WTC11 (cell line): ENCODE results near the gene FHIT. TPM values are rescaled to one million over a fixed set of nuclear protein-coding genes. Genes with fewer than 3 reads are reported as not detected.

Experiments used
- ATAC-seq: fragments of 200-7000 bp; cut with Tn5 transposase; 2 replicates; pipeline ENCODE4 v1.10.0; 2021; ENCODE audit warnings: mild to moderate bottlenecking, moderate library complexity
- CTCF ChIA-PET: fragments of 300-600 bp; sonication (Branson Sonifier 250); formaldehyde crosslinking; loops from one replicate; lab custom pipeline; 2021; ENCODE audit warnings: antibody characterized with exemption; lab: Charles Lee
- POLR2A ChIA-PET: fragments of 350-600 bp; sonication (Branson Sonifier 250); formaldehyde crosslinking; loops from one replicate; lab custom pipeline; 2021; ENCODE audit warnings: antibody characterized with exemption; lab: Charles Lee
- DNase-seq: peaks from one replicate; pipeline ENCODE4 v3.0.0; 2021; ENCODE audit warnings: low spot score
- H3K27ac Mint-ChIP-seq: 2 replicates; pipeline ENCODE4 v1.8.0; 2021; ENCODE audit warnings: mixed read lengths
- H3K27me3 Mint-ChIP-seq: 2 replicates; pipeline ENCODE4 v1.8.0; 2021; ENCODE audit warnings: low read depth, mild to moderate bottlenecking, moderate library complexity, mixed read lengths
- H3K36me3 Mint-ChIP-seq: 2 replicates; pipeline ENCODE4 v1.8.0; 2021; ENCODE audit warnings: mixed read lengths
- H3K4me1 Mint-ChIP-seq: 2 replicates; pipeline ENCODE4 v1.8.0; 2022; ENCODE audit warnings: mixed read lengths
- H3K4me3 Mint-ChIP-seq: 2 replicates; pipeline ENCODE4 v1.8.0; 2021; ENCODE audit warnings: mild to moderate bottlenecking, moderate library complexity, mixed read lengths
- H3K9me3 Mint-ChIP-seq: 2 replicates; pipeline ENCODE4 v1.8.0; 2021; ENCODE audit warnings: mixed read lengths
- ATF1 ChIP-seq: sonication (generic); formaldehyde crosslinking; IDR thresholded peaks from 2 replicates; pipeline ENCODE4 v1.8.1; 2023; ENCODE audit warnings: mild to moderate bottlenecking, moderate library complexity, missing genetic modification reagents
- ESRRA ChIP-seq: sonication (generic); formaldehyde crosslinking; IDR thresholded peaks from 2 replicates; pipeline ENCODE4 v1.8.1; 2022; ENCODE audit warnings: mild to moderate bottlenecking, missing genetic modification reagents, borderline replicate concordance
- ETV6 ChIP-seq: sonication (generic); formaldehyde crosslinking; IDR thresholded peaks from 2 replicates; pipeline ENCODE4 v1.8.1; 2022; ENCODE audit warnings: mild to moderate bottlenecking, missing genetic modification reagents
- FOXP1 ChIP-seq: sonication (generic); formaldehyde crosslinking; IDR thresholded peaks from 2 replicates; pipeline ENCODE4 v1.8.0; 2022; ENCODE audit warnings: missing genetic modification reagents, mild to moderate bottlenecking, moderate library complexity, borderline replicate concordance
- HMGA2 ChIP-seq: fragments of 250-450 bp; sonication (Bioruptor Pico); IDR thresholded peaks from 2 replicates; pipeline ENCODE4 v1.4.0; 2021; ENCODE audit warnings: mild to moderate bottlenecking, moderate library complexity
- IRF2 ChIP-seq: sonication (generic); formaldehyde crosslinking; IDR thresholded peaks from 2 replicates; pipeline ENCODE4 v1.8.0; 2022; ENCODE audit warnings: low read depth, missing genetic modification reagents, borderline replicate concordance
- NFATC4 ChIP-seq: fragments of 250-450 bp; sonication (Bioruptor Pico); IDR thresholded peaks from 2 replicates; pipeline ENCODE4 v1.9.0; 2021; ENCODE audit warnings: mild to moderate bottlenecking
- NFE2L1 ChIP-seq: sonication (generic); formaldehyde crosslinking; IDR thresholded peaks from 2 replicates; pipeline ENCODE4 v1.8.1; 2023; ENCODE audit warnings: missing genetic modification reagents
- NR3C1 ChIP-seq: sonication (generic); formaldehyde crosslinking; conservative IDR thresholded peaks from 2 replicates; pipeline ENCODE4 v1.8.1; 2023; ENCODE audit warnings: low read depth, mild to moderate bottlenecking, missing genetic modification reagents
- RELA ChIP-seq: sonication (generic); formaldehyde crosslinking; IDR thresholded peaks from 2 replicates; pipeline ENCODE4 v1.8.1; 2022; ENCODE audit warnings: missing genetic modification reagents, mild to moderate bottlenecking, borderline replicate concordance
- SP1 ChIP-seq: sonication (generic); formaldehyde crosslinking; conservative IDR thresholded peaks from 2 replicates; pipeline ENCODE4 v1.8.1; 2022; ENCODE audit warnings: missing genetic modification reagents
- ZBTB21 ChIP-seq: sonication (generic); formaldehyde crosslinking; IDR thresholded peaks from 2 replicates; pipeline ENCODE4 v1.8.1; 2023; ENCODE audit warnings: mild to moderate bottlenecking, missing genetic modification reagents, borderline replicate concordance
- ZNF121 ChIP-seq: sonication (generic); formaldehyde crosslinking; IDR thresholded peaks from 2 replicates; pipeline ENCODE4 v1.8.0; 2023; ENCODE audit warnings: missing genetic modification reagents
- ZNF138 ChIP-seq: sonication (generic); formaldehyde crosslinking; conservative IDR thresholded peaks from 2 replicates; pipeline ENCODE4 v1.8.1; 2022; ENCODE audit warnings: mild to moderate bottlenecking, moderate library complexity, missing genetic modification reagents
- ZNF263 ChIP-seq: sonication (generic); formaldehyde crosslinking; IDR thresholded peaks from 2 replicates; pipeline ENCODE4 v1.8.1; 2022; ENCODE audit warnings: low read depth, mild to moderate bottlenecking, moderate library complexity, missing genetic modification reagents
- ZNF423 ChIP-seq: fragments of 250-450 bp; sonication (Bioruptor Pico); IDR thresholded peaks from 2 replicates; pipeline ENCODE4 v2.1.2; 2022; ENCODE audit warnings: mild to moderate bottlenecking, moderate library complexity
- ZNF671 ChIP-seq: fragments of 250-450 bp; sonication (Bioruptor Pico); IDR thresholded peaks from 2 replicates; pipeline ENCODE4 v1.8.0; 2021; ENCODE audit warnings: mild to moderate bottlenecking
- total RNA-seq: library from RNA; stranded (reverse); gene quantifications from 3 replicates; pipeline ENCODE4 v1.2.3, GENCODE V29; 2021
- TF ChIP-seq, protein P1 (sequence below): fragments of 250-450 bp; sonication (Bioruptor Pico); IDR thresholded peaks from 2 replicates; pipeline ENCODE4 v1.9.0; 2021; ENCODE audit warnings: mild to moderate bottlenecking
- TF ChIP-seq, protein P2 (sequence below): fragments of 250-450 bp; sonication (Bioruptor Pico); IDR thresholded peaks from 2 replicates; pipeline ENCODE4 v1.9.0; 2021; ENCODE audit warnings: mild to moderate bottlenecking
- TF ChIP-seq, protein P3 (sequence below): sonication (generic); formaldehyde crosslinking; IDR thresholded peaks from 2 replicates; pipeline ENCODE4 v1.8.0; 2022; ENCODE audit warnings: mild to moderate bottlenecking, missing genetic modification reagents
- TF ChIP-seq, protein P4 (sequence below): sonication (generic); formaldehyde crosslinking; IDR thresholded peaks from 2 replicates; pipeline ENCODE4 v1.8.1; 2022; ENCODE audit warnings: low read depth, mild to moderate bottlenecking, moderate library complexity, missing genetic modification reagents, borderline replicate concordance
- TF ChIP-seq, protein P5 (sequence below): fragments of 200-600 bp; IDR thresholded peaks from 2 replicates; pipeline ENCODE4 v1.8.0; 2022; ENCODE audit warnings: antibody characterized with exemption

The FHIT gene
- total RNA-seq, 1 experiment from 2014 or later = 2.6 TPM

DNA sequence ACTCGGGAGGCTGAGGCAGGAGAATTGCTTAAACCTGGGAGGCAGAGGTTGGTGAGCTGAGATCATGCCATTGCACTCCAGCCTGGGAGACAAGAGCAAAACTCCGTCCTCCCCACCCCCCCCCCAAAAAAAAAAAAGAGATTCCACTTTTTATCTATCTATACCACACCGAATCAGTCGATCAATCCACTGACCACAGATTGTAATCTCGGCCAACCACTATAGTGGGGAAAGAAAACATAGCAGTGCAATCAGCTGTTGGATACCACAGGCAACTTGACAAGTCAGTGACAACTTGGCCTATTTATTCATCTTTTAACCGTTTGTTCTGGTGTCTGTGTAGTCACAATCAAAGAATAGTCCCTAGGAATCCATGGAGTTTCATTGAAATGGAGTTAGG is 299.2 kb downstream of the FHIT start:
- CTCF ChIA-PET = interaction anchor here (0.7 kb wide), 1 partner anchor 100 kb away, joined by 3 read pairs; no protein-coding TSS in a partner anchor
- no peaks in the 10 kb centered on the region for H3K27me3 Mint-ChIP-seq
- ATAC-seq = no peak
- no peak for TF ChIP-seq NFE2L1 (CRISPR knock-in tag)
- TF ChIP-seq IRF2 (CRISPR knock-in tag) = no peak
- no peak for TF ChIP-seq NR3C1 (CRISPR knock-in tag)
- TF ChIP-seq ZNF138 (CRISPR knock-in tag) = no peak
- TF ChIP-seq, protein P1, sequence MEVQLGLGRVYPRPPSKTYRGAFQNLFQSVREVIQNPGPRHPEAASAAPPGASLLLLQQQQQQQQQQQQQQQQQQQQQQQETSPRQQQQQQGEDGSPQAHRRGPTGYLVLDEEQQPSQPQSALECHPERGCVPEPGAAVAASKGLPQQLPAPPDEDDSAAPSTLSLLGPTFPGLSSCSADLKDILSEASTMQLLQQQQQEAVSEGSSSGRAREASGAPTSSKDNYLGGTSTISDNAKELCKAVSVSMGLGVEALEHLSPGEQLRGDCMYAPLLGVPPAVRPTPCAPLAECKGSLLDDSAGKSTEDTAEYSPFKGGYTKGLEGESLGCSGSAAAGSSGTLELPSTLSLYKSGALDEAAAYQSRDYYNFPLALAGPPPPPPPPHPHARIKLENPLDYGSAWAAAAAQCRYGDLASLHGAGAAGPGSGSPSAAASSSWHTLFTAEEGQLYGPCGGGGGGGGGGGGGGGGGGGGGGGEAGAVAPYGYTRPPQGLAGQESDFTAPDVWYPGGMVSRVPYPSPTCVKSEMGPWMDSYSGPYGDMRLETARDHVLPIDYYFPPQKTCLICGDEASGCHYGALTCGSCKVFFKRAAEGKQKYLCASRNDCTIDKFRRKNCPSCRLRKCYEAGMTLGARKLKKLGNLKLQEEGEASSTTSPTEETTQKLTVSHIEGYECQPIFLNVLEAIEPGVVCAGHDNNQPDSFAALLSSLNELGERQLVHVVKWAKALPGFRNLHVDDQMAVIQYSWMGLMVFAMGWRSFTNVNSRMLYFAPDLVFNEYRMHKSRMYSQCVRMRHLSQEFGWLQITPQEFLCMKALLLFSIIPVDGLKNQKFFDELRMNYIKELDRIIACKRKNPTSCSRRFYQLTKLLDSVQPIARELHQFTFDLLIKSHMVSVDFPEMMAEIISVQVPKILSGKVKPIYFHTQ = no peak
- TF ChIP-seq ETV6 (CRISPR knock-in tag) = no peak
- TF ChIP-seq, all 79 proteins: peak for 0
- no peak for DNase-seq
- Mint-ChIP-seq H3K4me1 (0 out of 2 replicates have a peak, but pooled peaks cover 3% of the 10 kb centered on the region), H3K4me3 (no peak overlapping the region), H3K9me3 (peaks cover 22% of the 10 kb centered on the region), H3K27ac (no peak overlapping the region), H3K36me3 (peaks cover 7% of the 10 kb centered on the region; the same call in 1 of the 2 replicates)
- POLR2A ChIA-PET = no interaction called here

DNA sequence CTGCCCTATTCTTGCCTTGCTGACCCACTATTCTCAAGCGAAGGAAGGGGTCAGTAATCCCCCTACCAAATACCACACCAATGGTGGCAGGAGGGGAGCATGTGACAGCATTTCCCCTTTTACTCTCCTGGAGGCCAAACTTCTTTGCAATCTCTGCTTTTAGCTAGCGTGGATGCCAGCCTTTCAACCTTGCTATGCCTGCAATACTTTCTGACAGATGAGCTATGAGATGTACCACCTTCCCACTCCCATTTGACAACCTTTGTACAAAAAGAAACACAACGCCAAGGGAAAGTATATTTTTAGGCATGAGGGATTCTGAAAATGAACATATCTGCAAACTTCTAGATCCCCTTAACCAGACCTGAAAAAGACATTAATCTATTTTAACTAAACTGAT is 302.1 kb downstream of the FHIT start:
- ChIA-PET CTCF (interaction anchor here (1.0 to 1.7 kb wide), 3 partner anchors 194 to 367 kb away, joined by 3 to 10 read pairs (median 3); no protein-coding TSS in a partner anchor), POLR2A (no interaction called here)
- Mint-ChIP-seq H3K27me3 (no peaks in the 10 kb centered on the region), H3K27ac (no peak overlapping the region), H3K9me3 (peaks cover 6% of the 10 kb centered on the region; the same call in 1 of the 2 replicates), H3K36me3 (no peaks in the 10 kb centered on the region), H3K4me1 (0 out of 2 replicates have a peak, but pooled peaks cover 3% of the 10 kb centered on the region), H3K4me3 (no peak overlapping the region)
- no peak for TF ChIP-seq ZNF671 (CRISPR knock-in tag)
- no peak for TF ChIP-seq HMGA2 (CRISPR knock-in tag)
- no peak for TF ChIP-seq FOXP1 (CRISPR knock-in tag)
- TF ChIP-seq, protein P2, sequence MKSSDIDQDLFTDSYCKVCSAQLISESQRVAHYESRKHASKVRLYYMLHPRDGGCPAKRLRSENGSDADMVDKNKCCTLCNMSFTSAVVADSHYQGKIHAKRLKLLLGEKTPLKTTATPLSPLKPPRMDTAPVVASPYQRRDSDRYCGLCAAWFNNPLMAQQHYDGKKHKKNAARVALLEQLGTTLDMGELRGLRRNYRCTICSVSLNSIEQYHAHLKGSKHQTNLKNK (CRISPR knock-in tag) = no peak
- TF ChIP-seq ZBTB21 = no peak
- TF ChIP-seq ATF1 = no peak
- no peak for TF ChIP-seq RELA
- TF ChIP-seq, protein P3, sequence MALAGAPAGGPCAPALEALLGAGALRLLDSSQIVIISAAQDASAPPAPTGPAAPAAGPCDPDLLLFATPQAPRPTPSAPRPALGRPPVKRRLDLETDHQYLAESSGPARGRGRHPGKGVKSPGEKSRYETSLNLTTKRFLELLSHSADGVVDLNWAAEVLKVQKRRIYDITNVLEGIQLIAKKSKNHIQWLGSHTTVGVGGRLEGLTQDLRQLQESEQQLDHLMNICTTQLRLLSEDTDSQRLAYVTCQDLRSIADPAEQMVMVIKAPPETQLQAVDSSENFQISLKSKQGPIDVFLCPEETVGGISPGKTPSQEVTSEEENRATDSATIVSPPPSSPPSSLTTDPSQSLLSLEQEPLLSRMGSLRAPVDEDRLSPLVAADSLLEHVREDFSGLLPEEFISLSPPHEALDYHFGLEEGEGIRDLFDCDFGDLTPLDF (CRISPR knock-in tag) = no peak
- TF ChIP-seq ZNF121 = no peak
- TF ChIP-seq ZNF263 (CRISPR knock-in tag) = no peak
- TF ChIP-seq, protein P1 = no peak
- TF ChIP-seq NFATC4 (CRISPR knock-in tag) = no peak
- TF ChIP-seq, protein P4, sequence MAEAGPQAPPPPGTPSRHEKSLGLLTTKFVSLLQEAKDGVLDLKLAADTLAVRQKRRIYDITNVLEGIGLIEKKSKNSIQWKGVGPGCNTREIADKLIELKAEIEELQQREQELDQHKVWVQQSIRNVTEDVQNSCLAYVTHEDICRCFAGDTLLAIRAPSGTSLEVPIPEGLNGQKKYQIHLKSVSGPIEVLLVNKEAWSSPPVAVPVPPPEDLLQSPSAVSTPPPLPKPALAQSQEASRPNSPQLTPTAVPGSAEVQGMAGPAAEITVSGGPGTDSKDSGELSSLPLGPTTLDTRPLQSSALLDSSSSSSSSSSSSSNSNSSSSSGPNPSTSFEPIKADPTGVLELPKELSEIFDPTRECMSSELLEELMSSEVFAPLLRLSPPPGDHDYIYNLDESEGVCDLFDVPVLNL (CRISPR knock-in tag) = no peak
- TF ChIP-seq, protein P5, sequence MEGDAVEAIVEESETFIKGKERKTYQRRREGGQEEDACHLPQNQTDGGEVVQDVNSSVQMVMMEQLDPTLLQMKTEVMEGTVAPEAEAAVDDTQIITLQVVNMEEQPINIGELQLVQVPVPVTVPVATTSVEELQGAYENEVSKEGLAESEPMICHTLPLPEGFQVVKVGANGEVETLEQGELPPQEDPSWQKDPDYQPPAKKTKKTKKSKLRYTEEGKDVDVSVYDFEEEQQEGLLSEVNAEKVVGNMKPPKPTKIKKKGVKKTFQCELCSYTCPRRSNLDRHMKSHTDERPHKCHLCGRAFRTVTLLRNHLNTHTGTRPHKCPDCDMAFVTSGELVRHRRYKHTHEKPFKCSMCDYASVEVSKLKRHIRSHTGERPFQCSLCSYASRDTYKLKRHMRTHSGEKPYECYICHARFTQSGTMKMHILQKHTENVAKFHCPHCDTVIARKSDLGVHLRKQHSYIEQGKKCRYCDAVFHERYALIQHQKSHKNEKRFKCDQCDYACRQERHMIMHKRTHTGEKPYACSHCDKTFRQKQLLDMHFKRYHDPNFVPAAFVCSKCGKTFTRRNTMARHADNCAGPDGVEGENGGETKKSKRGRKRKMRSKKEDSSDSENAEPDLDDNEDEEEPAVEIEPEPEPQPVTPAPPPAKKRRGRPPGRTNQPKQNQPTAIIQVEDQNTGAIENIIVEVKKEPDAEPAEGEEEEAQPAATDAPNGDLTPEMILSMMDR = no peak
- no peak for TF ChIP-seq ESRRA (CRISPR knock-in tag)
- no peak for TF ChIP-seq SP1 (CRISPR knock-in tag)
- no peak for TF ChIP-seq ZNF423 (CRISPR knock-in tag)
- ATAC-seq = no peak
- DNase-seq = no peak
